HEK293 (cell line): ENCODE results near the gene CAPN12.

ENCODE experiments used
- ZNF132 ChIP-seq: fragments of 450-650 bp; formaldehyde crosslinking; IDR thresholded peaks from 2 replicates; pipeline ENCODE4 v1.5.1; 2017; ENCODE audit warnings: missing biosample characterization, missing genetic modification characterization, borderline replicate concordance
- ZNF341 ChIP-seq: fragments of 450-650 bp; formaldehyde crosslinking; IDR thresholded peaks from 2 replicates; pipeline ENCODE4; 2016; ENCODE audit warnings: low read depth, missing biosample characterization, missing genetic modification characterization

- TF ChIP-seq ZNF341 (tag by site-specific recombination) = no peak
- TF ChIP-seq ZNF132 (tag by site-specific recombination) = no peak
Measured at GRCh38 chr19:38710928-38711725, 33.1 kb downstream of the CAPN12 start.
